Mesodermal cell (in vitro differentiated cells): Measurements from ENCODE around the gene TMEM259. TPM values are rescaled to one million over a fixed set of nuclear protein-coding genes. Genes with fewer than 3 reads are reported as not detected.

Experiments used
- H3K27ac ChIP-seq: 2 replicates; pipeline ENCODE4 v1.7.0; 2013; ENCODE audit warnings: mild to moderate bottlenecking, low read depth, low read length, moderate library complexity; ENCODE audit not compliant: severe bottlenecking
- H3K36me3 ChIP-seq: 2 replicates; pipeline ENCODE4 v1.7.1; 2013; ENCODE audit warnings: mild to moderate bottlenecking, low read length, moderate library complexity; ENCODE audit not compliant: control insufficient read depth, insufficient read depth
- H3K4me1 ChIP-seq: one replicate; pipeline ENCODE4 v1.7.1; 2013; ENCODE audit warnings: mild to moderate bottlenecking, low read length; ENCODE audit not compliant: insufficient read depth, control insufficient read depth, poor library complexity, severe bottlenecking
- H3K4me3 ChIP-seq: 2 replicates; pipeline ENCODE4 v1.7.0; 2013; ENCODE audit warnings: low read length, control low read depth, mild to moderate bottlenecking; ENCODE audit not compliant: insufficient read depth, poor library complexity, severe bottlenecking; ENCODE audit errors: extremely low read depth
- H3K9me3 ChIP-seq: 2 replicates; pipeline ENCODE4 v1.7.1; 2013; ENCODE audit warnings: mild to moderate bottlenecking, low read length, moderate library complexity; ENCODE audit not compliant: control insufficient read depth
- WGBS, 2 experiments: methylation state at CpG; one replicate each; pipeline ENCODE4 v1.1.5; 2013; ENCODE audit warnings: missing lambda C conversion rate in 2 of 2; ENCODE audit not compliant: insufficient coverage in 2 of 2; 5-methylcytosine and 5-hydroxymethylcytosine counted together
- polyA plus RNA-seq, 2 experiments: library from polyadenylated mRNA; stranded (reverse); fragments of 50-300 nt; gene quantifications; one replicate each; pipeline ENCODE4 v1.2.3, GENCODE V29; 2013

The TMEM259 gene
- 114 TPM for polyA plus RNA-seq (2013, experiment 1 of 2)
- polyA plus RNA-seq (2013, experiment 2 of 2), result 100 TPM

DNA sequence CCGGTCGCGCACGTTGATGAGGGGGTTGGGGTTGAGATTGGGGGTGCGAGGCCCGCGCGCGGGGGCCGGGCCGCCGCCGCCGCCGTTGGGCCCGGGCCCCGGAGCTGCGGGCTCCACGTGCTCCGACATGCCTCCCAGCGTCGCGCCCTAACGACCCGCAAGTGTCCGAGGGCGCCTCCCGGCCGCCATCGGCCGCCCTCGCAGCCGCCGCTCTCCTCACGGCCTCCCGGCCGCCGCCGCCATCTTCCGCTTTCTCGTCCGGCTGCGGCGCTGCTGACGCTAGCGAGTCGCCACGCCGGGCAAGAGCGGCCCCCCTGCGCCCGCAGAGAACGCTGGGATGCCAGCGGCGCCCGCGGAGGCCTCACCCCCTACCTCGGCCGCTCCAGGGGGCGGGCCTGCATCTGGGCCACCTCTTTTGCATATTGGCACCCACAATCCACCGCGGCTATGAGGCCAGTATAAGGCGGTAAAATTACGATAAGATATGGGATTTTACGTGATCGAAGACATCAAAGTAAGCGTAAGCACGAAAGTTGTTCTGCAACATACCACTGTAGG lies at the start of gene TMEM259:
TSS of gene TMEM259 (minus strand) at position 256 of the 558 bp plus-strand sequence. CDS start at position 129, 127 bp downstream.
- WGBS, 2 experiments, result 0% methylated on average over 49 to 57 of the region's 68 CpGs
- H3K9me3 ChIP-seq, result no peaks in the 10 kb centered on the region

DNA sequence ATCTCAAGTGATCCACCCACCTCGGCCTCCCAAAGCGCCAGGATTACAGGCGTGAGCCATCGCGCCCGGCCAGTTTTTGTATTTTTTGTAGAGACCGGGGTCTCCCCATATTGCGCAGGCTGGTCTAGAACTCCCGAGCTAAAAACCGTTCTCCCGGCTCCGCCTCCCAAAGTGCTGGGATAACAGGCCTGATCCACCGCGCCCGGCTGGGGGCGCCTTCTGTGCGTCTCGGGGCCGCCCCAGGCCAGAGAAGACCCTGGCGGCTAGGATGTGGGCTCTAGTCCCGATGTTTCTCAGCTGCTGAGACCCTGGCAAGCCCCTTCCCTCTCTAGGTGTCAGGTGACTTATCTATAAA lies 49.6 kb upstream of the TMEM259 start:
- WGBS, 2 experiments, result 18 to 20% methylated on average over 17 to 21 of the region's 21 CpGs
- H3K36me3 ChIP-seq, result no peaks in the 10 kb centered on the region
- H3K27ac ChIP-seq, result no peak overlapping the region
- H3K4me1 ChIP-seq, result peaks cover 12% of the 10 kb centered on the region
- no peaks in the 10 kb centered on the region for H3K9me3 ChIP-seq
- H3K4me3 ChIP-seq, result peak overlapping the region; percentile 24

More for the DNA sequence above, at the start of gene TMEM259:
- Histone ChIP-seq H3K36me3 (peaks cover 14% of the 10 kb centered on the region), H3K27ac (peak within 1 kb of the TSS; percentile 99), H3K4me1 (peaks cover 39% of the 10 kb centered on the region), H3K4me3 (peak within 1 kb of the TSS; percentile 91)

DNA sequence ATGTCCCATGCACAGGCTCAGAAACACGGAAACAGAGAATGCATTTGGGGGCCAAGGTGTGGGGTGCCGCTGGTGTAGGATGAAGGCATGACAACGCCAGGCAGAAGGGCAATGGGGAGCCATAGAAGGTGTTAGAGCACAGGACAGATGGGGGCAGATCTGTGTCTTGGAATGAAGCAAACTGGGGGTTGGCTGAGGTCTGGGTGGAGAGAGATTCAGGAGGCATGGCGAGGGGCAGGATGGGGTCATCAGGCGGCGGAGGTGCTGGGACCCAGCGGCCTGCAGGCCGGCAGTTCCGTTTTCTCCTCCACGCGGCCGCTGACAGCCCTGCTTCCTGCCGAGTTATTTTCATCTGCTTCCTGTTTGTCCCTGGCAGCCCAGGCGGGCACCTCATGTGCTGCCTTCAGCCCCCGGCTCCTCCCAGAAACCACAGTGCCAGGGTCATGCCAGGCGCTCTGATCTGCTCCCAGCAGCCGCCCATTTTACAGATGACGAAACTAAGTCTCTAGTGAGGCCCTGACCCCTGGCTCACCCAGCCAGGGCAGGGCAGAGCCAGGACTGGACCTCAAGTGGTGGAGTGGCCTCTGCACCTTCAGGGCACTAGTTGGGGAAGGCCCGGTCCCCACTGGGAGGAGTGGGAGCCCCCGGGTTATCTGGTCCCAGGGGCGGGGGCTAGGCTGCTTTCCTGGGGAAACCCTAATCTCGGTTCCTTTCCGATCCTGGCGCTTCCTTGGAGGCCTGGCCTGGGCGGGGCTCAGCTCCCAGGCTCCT lies 48.3 kb upstream of the TMEM259 start:
- no peak overlapping the region for H3K4me3 ChIP-seq
- H3K9me3 ChIP-seq, result no peaks in the 10 kb centered on the region
- WGBS, 2 experiments, result 83 to 87% methylated on average over 21 to 25 of the region's 25 CpGs
- no peaks in the 10 kb centered on the region for H3K36me3 ChIP-seq
- H3K27ac ChIP-seq, result no peak overlapping the region
- peaks cover 16% of the 10 kb centered on the region for H3K4me1 ChIP-seq

DNA sequence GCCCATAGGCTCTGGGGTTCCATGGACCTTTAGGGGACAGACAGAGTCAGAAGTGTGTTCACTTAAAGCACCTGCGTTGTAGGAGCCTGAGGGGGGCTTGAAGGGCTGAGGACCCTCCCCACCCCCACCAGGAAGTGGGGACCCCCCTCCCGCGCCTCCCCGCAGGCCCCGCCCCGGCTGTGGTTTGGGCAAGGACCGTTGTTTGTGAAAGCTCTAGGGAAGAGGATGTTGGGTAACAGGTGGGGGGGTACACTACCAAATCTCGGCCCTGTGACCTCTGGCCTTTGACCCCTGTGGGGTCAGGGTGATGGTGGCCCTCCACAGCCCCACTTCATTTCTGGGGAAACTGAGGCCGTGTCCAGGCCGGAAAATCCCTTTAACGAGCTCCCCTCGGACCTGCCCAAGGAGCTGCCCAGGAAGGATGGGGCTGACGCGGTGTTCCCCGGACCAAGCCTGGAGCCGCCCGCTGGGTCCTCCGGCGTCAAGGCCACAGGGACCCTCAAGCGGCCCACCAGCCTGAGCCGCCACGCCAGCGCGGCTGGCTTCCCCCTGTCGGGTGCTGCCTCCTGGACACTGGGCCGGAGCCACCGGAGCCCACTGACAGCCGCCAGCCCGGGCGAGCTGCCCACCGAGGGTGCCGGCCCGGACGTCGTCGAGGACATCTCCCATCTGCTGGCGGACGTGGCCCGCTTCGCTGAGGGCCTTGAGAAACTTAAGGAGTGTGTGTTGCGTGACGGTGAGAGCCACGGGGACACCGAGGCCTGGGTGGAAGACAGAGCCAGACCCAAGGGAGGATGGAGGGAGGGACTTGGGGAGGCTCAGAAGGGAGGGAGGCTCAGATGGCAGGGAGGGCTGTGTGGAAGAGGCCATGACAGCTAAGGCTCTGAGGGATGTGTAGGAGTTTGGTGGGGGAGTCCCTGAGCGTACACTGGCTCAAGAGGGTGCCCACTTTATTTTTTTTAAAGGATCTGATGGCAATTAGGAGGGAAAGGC lies 47.4 kb upstream of the TMEM259 start:
- H3K36me3 ChIP-seq, result no peaks in the 10 kb centered on the region
- H3K9me3 ChIP-seq, result no peaks in the 10 kb centered on the region
- H3K27ac ChIP-seq, result no peak overlapping the region
- H3K4me3 ChIP-seq, result no peak overlapping the region
- 94% methylated on average over 24 to 39 of the region's 45 CpGs for WGBS, 2 experiments
- H3K4me1 ChIP-seq, result peaks cover 16% of the 10 kb centered on the region

GRCh38 chr19:1067341-1067957 lies 46.5 kb upstream of the TMEM259 start:
- Histone ChIP-seq H3K36me3 (no peaks in the 10 kb centered on the region), H3K4me3 (peak overlapping the region; percentile 34), H3K4me1 (peaks cover 16% of the 10 kb centered on the region), H3K9me3 (no peaks in the 10 kb centered on the region), H3K27ac (no peak overlapping the region)
- WGBS, 2 experiments, result 7 to 10% methylated on average over 28 to 29 of the region's 38 CpGs

DNA sequence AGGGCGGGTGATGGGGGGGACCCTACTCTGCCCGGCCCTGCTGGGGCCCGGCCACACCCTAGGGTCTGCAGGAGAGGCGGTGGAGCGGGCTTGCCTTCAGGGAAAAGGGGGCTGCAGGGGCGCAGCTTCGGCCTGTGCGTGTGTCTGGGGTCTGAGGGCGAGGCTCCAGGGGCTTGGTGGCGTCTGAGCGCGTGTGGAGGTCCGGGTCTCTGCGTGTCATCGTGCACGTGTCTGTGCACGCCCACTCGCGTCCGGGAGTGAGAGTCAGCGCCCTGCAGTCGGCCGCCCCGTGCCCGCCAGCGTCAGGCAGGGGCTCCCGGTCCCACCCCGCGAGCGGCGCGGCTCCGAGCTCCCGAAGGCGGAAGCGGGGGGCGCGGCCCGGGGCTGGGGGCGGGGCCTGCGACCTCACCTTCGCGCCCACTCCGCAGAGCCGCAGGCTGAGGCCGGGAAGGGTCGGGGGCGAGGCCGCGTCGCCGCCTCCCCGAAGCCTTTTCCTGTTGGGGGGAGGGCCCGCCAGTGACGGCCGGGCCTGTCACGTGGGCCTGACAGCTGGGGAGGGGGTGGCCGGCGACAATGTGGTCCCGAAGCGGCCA lies 45.9 kb upstream of the TMEM259 start, which contains the start of gene ARHGAP45:
TSS of gene ARHGAP45 (plus strand) at position 420 of the 593 bp plus-strand sequence. CDS start 239 bp downstream, outside the sequence.
- Histone ChIP-seq H3K9me3 (no peaks in the 10 kb centered on the region), H3K4me3 (peak within 1 kb of the TSS; percentile 34), H3K36me3 (no peaks in the 10 kb centered on the region), H3K27ac (peak within 1 kb of the TSS; percentile 36), H3K4me1 (peaks cover 16% of the 10 kb centered on the region)
- WGBS, 2 experiments, result 12 to 13% methylated on average over 43 to 48 of the region's 61 CpGs

DNA sequence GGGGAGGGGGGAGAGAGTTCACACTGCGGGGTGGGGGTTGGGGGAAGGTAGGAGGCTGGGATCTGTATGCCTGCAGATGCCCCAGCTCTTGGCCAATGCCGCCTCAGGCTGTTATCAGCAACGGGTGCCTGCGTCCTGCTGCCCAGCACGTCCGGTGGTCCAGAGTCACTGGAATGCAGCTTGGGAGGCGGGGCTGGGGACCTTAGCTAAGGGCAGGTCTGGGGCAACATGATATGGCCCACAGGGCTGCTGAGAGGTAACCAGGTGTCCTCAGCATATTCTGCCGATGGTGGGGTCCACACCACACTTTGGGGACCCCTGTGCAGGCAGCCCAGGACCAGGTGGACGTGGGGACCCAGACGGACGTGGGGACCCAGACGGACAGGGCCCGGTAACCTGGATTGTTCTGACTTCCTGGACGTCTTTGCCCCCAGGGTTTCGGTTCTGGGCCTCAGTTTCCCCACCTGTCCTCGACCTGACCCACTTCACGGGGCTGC lies 45.4 kb upstream of the TMEM259 start:
- Histone ChIP-seq H3K27ac (peak overlapping the region; percentile 36), H3K36me3 (no peaks in the 10 kb centered on the region), H3K4me1 (peaks cover 16% of the 10 kb centered on the region), H3K4me3 (peak overlapping the region; percentile 34), H3K9me3 (no peaks in the 10 kb centered on the region)
- 46 to 48% methylated on average over 16 of the region's 17 CpGs for WGBS, 2 experiments

DNA sequence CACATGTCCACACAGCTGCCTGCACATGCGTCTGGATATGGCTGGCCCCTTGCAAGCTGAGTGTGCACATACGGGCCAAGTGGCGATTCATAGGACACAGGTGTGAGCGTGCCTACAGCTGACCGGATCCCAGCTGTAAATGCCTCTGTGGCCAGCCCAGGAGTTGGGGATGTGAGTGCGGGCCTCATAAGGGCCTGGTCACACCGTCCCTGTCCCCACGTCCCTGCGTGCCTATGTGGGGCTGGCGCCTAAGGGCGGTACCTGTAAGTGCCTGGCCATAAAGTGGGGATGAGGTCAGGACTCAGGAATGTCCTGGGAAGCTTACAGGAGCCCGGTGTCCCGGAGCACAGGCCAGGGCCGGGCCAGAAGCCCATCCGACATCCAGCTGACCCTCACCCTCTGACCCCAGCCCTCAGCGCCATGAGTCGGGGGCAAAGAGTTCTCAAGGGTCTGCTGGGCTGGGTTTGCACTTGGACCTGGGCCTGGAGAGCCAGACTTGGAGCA lies 44.7 kb upstream of the TMEM259 start:
- H3K9me3 ChIP-seq, result no peaks in the 10 kb centered on the region
- 55 to 67% methylated on average over 14 of the region's 17 CpGs for WGBS, 2 experiments
- H3K4me3 ChIP-seq, result no peak overlapping the region
- H3K36me3 ChIP-seq, result no peaks in the 10 kb centered on the region
- peak overlapping the region; percentile 36 for H3K27ac ChIP-seq
- H3K4me1 ChIP-seq, result peaks cover 16% of the 10 kb centered on the region

GRCh38 chr19:1064661-1065605 lies 44.0 kb upstream of the TMEM259 start:
- peak overlapping the region; percentile 31 for H3K27ac ChIP-seq
- 10 to 11% methylated on average over 49 to 52 of the region's 60 CpGs for WGBS, 2 experiments
- H3K9me3 ChIP-seq, result no peaks in the 10 kb centered on the region
- H3K36me3 ChIP-seq, result no peaks in the 10 kb centered on the region
- H3K4me3 ChIP-seq, result no peak overlapping the region
- H3K4me1 ChIP-seq, result peaks cover 16% of the 10 kb centered on the region
